Measurements from ENCODE around the gene CCDC14. TPM values are rescaled to one million over a fixed set of nuclear protein-coding genes. Genes with fewer than 3 reads are reported as not detected.

CCDC14 gene
- total RNA-seq, 3 donors from 2014 or later (not counting 1 experiment from before 2014, with no cell fraction given): 34.7 to 38.5 (median 37.8) TPM

GRCh38 chr3:123926396-123926795, 34.6 kb downstream of the CCDC14 start:
- Mint-ChIP-seq H3K27ac (no peak overlapping the region), H3K4me3 (no peak overlapping the region), H3K4me1 (no peaks in the 10 kb centered on the region), H3K36me3 (peaks cover 39% of the 10 kb centered on the region), H3K9me3 (peaks cover 5 to 18% of the 10 kb centered on the region in 2 donors), H3K27me3 (ENCODE audit: low read depth in 2 of 2) (no peaks in the 10 kb centered on the region)
- no peaks in the 10 kb centered on the region for H3K27me3 ChIP-seq (ENCODE audit: control insufficient read depth, insufficient read depth, low read length)
- no peaks in the 10 kb centered on the region for H3K9me3 ChIP-seq (ENCODE audit: control insufficient read depth, insufficient read depth, low read length)
- no peak for DNase-seq
- no peak for ATAC-seq
- peaks cover 5% of the 10 kb centered on the region for H3K36me3 ChIP-seq (ENCODE audit: control insufficient read depth, insufficient read depth, low read length)
- no peak for TF ChIP-seq CTCF (IDR thresholded peaks at IDR 0.05)
- no peak overlapping the region for H3K4me3 ChIP-seq (ENCODE audit: low read length)
- no peak overlapping the region for H3K27ac ChIP-seq (ENCODE audit: low read length)
- intact Hi-C loops (cut with micrococcal nuclease): no loop called here
- H3K4me1 ChIP-seq (ENCODE audit: control insufficient read depth, insufficient read depth, low read length): no peaks in the 10 kb centered on the region

- no peak for TF ChIP-seq CTCF (IDR thresholded peaks at IDR 0.05)
- no peak overlapping the region for H3K27ac Mint-ChIP-seq
- Histone ChIP-seq H3K36me3 (ENCODE audit: control insufficient read depth, insufficient read depth, low read length) (peaks cover 8% of the 10 kb centered on the region), H3K27me3 (ENCODE audit: control insufficient read depth, insufficient read depth, low read length) (no peaks in the 10 kb centered on the region), H3K9me3 (ENCODE audit: control insufficient read depth, insufficient read depth, low read length) (peaks cover 7% of the 10 kb centered on the region), H3K4me1 (ENCODE audit: control insufficient read depth, insufficient read depth, low read length) (no peaks in the 10 kb centered on the region), H3K4me3 (ENCODE audit: low read length) (no peak overlapping the region), H3K27ac (ENCODE audit: low read length) (no peak overlapping the region)
- DNase-seq (no peak), ATAC-seq (no peak)
- peaks cover 58% of the 10 kb centered on the region for H3K36me3 Mint-ChIP-seq
- H3K4me3 Mint-ChIP-seq: no peak overlapping the region
- H3K27me3 Mint-ChIP-seq (ENCODE audit: low read depth in 2 of 2): no peaks in the 10 kb centered on the region
- no peaks in the 10 kb centered on the region for H3K4me1 Mint-ChIP-seq
- peaks cover 14 to 35% of the 10 kb centered on the region in 2 donors for H3K9me3 Mint-ChIP-seq
- intact Hi-C loops (cut with micrococcal nuclease): no loop called here
Observed at GRCh38 chr3:123920868-123921267, 40.2 kb downstream of the CCDC14 start.

- Mint-ChIP-seq H3K27me3 (ENCODE audit: low read depth in 2 of 2) (no peaks in the 10 kb centered on the region), H3K9me3 (peaks cover 14 to 35% of the 10 kb centered on the region in 2 donors), H3K4me3 (no peak overlapping the region), H3K4me1 (no peaks in the 10 kb centered on the region), H3K36me3 (peaks cover 57% of the 10 kb centered on the region), H3K27ac (no peak overlapping the region)
- no peak overlapping the region for H3K4me3 ChIP-seq (ENCODE audit: low read length)
- no peak for TF ChIP-seq CTCF (IDR thresholded peaks at IDR 0.05)
- ATAC-seq (no peak), DNase-seq (no peak)
- no peaks in the 10 kb centered on the region for H3K27me3 ChIP-seq (ENCODE audit: control insufficient read depth, insufficient read depth, low read length)
- intact Hi-C loops (cut with micrococcal nuclease): no loop called here
- peaks cover 8% of the 10 kb centered on the region for H3K36me3 ChIP-seq (ENCODE audit: control insufficient read depth, insufficient read depth, low read length)
- 100% methylated on average over 1 of the region's 1 CpG for WGBS (ENCODE audit: insufficient coverage)
- H3K4me1 ChIP-seq (ENCODE audit: control insufficient read depth, insufficient read depth, low read length): no peaks in the 10 kb centered on the region
- H3K9me3 ChIP-seq (ENCODE audit: control insufficient read depth, insufficient read depth, low read length): peaks cover 7% of the 10 kb centered on the region
- H3K27ac ChIP-seq (ENCODE audit: low read length): no peak overlapping the region
Observed at GRCh38 chr3:123920383-123920782, 40.6 kb downstream of the CCDC14 start.

GRCh38 chr3:123919353-123919752, 41.7 kb downstream of the CCDC14 start:
- H3K4me1 Mint-ChIP-seq: no peaks in the 10 kb centered on the region
- intact Hi-C loops (cut with micrococcal nuclease): no loop called here
- 98% methylated on average over 3 of the region's 3 CpGs for WGBS (ENCODE audit: insufficient coverage)

More at GRCh38 chr3:123919353-123919752, 41.7 kb downstream of the CCDC14 start:
- Histone ChIP-seq H3K36me3 (ENCODE audit: control insufficient read depth, insufficient read depth, low read length) (peaks cover 8% of the 10 kb centered on the region), H3K4me3 (ENCODE audit: low read length) (no peak overlapping the region), H3K4me1 (ENCODE audit: control insufficient read depth, insufficient read depth, low read length) (no peaks in the 10 kb centered on the region), H3K9me3 (ENCODE audit: control insufficient read depth, insufficient read depth, low read length) (peaks cover 7% of the 10 kb centered on the region), H3K27ac (ENCODE audit: low read length) (no peak overlapping the region), H3K27me3 (ENCODE audit: control insufficient read depth, insufficient read depth, low read length) (no peaks in the 10 kb centered on the region)
- TF ChIP-seq CTCF (IDR thresholded peaks at IDR 0.05): no peak
- DNase-seq: no peak
- no peak for ATAC-seq
- Mint-ChIP-seq H3K27me3 (ENCODE audit: low read depth in 2 of 2) (no peaks in the 10 kb centered on the region), H3K36me3 (peaks cover 48% of the 10 kb centered on the region), H3K9me3 (peaks cover 14 to 34% of the 10 kb centered on the region in 2 donors), H3K4me3 (no peak overlapping the region), H3K27ac (no peak overlapping the region)
